Inflammatory macrophage (primary cell): ENCODE data around the gene GNAT1.
A peak's percentile ranks its signal among the peaks of the same experiment; 100 is the strongest.

ENCODE experiments used
- DNase-seq, 2 donors: peaks; one replicate each; pipeline ENCODE4 v3.0.0-alpha.2; 2020 to 2022

The GNAT1 gene

GRCh38 chr3:50163572-50164455, 27.6 kb upstream of the GNAT1 start:
- DNase-seq, result no peak

- no peak for DNase-seq
Observed at GRCh38 chr3:50164481-50164880, 26.9 kb upstream of the GNAT1 start.

- DNase-seq, result no peak
Observed at GRCh38 chr3:50164984-50165909, 26.2 kb upstream of the GNAT1 start.

- no peak for DNase-seq
Observed at GRCh38 chr3:50165910-50166538, 25.4 kb upstream of the GNAT1 start.

GRCh38 chr3:50166620-50167019, 24.8 kb upstream of the GNAT1 start:
- DNase-seq, result no peak

- no peak for DNase-seq
Observed at GRCh38 chr3:50167069-50167840, 24.2 kb upstream of the GNAT1 start.

GRCh38 chr3:50167841-50168209, 23.6 kb upstream of the GNAT1 start:
- DNase-seq, result no peak

- DNase-seq, result no peak
Observed at GRCh38 chr3:50168388-50168787, 23.0 kb upstream of the GNAT1 start.

- no peak for DNase-seq
Observed at GRCh38 chr3:50168791-50169190, 22.6 kb upstream of the GNAT1 start.

- DNase-seq, result no peak
Observed at GRCh38 chr3:50169232-50169832, 22.1 kb upstream of the GNAT1 start.

- DNase-seq, result no peak
Observed at GRCh38 chr3:50169858-50170257, 21.6 kb upstream of the GNAT1 start.

GRCh38 chr3:50170689-50171088, 20.7 kb upstream of the GNAT1 start:
- DNase-seq, result peak in 1 of 2 donors; percentile 24

- no peak for DNase-seq
Observed at GRCh38 chr3:50171540-50172301, 19.7 kb upstream of the GNAT1 start.

GRCh38 chr3:50172626-50173220, 18.7 kb upstream of the GNAT1 start:
- DNase-seq, result no peak

- peak; percentile 65 to 87 for DNase-seq
Observed at GRCh38 chr3:50173685-50174516, 17.5 kb upstream of the GNAT1 start.

- no peak for DNase-seq
Observed at GRCh38 chr3:50174517-50174895, 16.9 kb upstream of the GNAT1 start.

GRCh38 chr3:50174947-50175524, 16.4 kb upstream of the GNAT1 start:
- no peak for DNase-seq

- no peak for DNase-seq
Observed at GRCh38 chr3:50177346-50177745, 14.1 kb upstream of the GNAT1 start.

- no peak for DNase-seq
Observed at GRCh38 chr3:50179710-50180109, 11.7 kb upstream of the GNAT1 start.
